ENCODE data around the gene ZNF134. TPM values are rescaled to one million over a fixed set of nuclear protein-coding genes. Genes with fewer than 3 reads are reported as not detected.
A peak's percentile ranks its signal among the peaks of the same experiment; 100 is the strongest.

ZNF134 gene
- total and polyA plus RNA-seq, 12 donors, result 5.4 to 18.0 (median 12.2) TPM

- H3K4me1 ChIP-seq, result no peaks in the 10 kb centered on the region
- 51 to 52% methylated on average over 7 of the region's 7 CpGs for WGBS, 2 donors
- TF ChIP-seq CTCF (IDR thresholded peaks at IDR 0.05), result no peak
- intact Hi-C loops (cut with DNase I), result no loop called here
- peaks cover 0 to 14% (median 0%) of the 10 kb centered on the region in 11 donors for H3K9me3 ChIP-seq
- DNase-seq, result no peak
- ATAC-seq, result peak in 3 of 8 donors; percentile 33 to 62 (median 49)
- H3K27ac ChIP-seq, result no peak overlapping the region
- H3K36me3 ChIP-seq, result no peaks in the 10 kb centered on the region
- no peaks in the 10 kb centered on the region for H3K27me3 ChIP-seq
- no peak overlapping the region for H3K4me3 ChIP-seq
Measured at GRCh38 chr19:57671124-57671895, 57.3 kb downstream of the ZNF134 start.

GRCh38 chr19:57672466-57672865, 58.4 kb downstream of the ZNF134 start:
- 84 to 85% methylated on average over 4 of the region's 4 CpGs for WGBS, 2 donors
- H3K27ac ChIP-seq, result no peak overlapping the region
- TF ChIP-seq CTCF (IDR thresholded peaks at IDR 0.05), result no peak
- peaks cover 0 to 14% (median 0%) of the 10 kb centered on the region in 11 donors for H3K9me3 ChIP-seq
- no peak overlapping the region for H3K4me3 ChIP-seq
- H3K4me1 ChIP-seq, result no peaks in the 10 kb centered on the region
- H3K27me3 ChIP-seq, result no peaks in the 10 kb centered on the region
- DNase-seq, result no peak
- ATAC-seq, result no peak
- H3K36me3 ChIP-seq, result no peaks in the 10 kb centered on the region
- intact Hi-C loops (cut with DNase I), result no loop called here

Other genes starting within 250 kb of the ZNF134 start
- gene ZNF548, start 224.4 kb upstream of the ZNF134 start, total RNA-seq, result 10 to 100 TPM; 12.7 to 18.8 (median 14.2) TPM
- gene ZNF548, start 224.4 kb upstream of the ZNF134 start, polyA plus RNA-seq, result 1 to 10 TPM; 5.3 to 7.8 TPM
- 10 to 100 TPM in 5 of 10 donors, 1 to 10 TPM in 5; 7.7 to 11.6 (median 10.0) TPM for gene ZNF17, start 203.1 kb upstream of the ZNF134 start, total RNA-seq
- gene ZNF17, start 203.1 kb upstream of the ZNF134 start, polyA plus RNA-seq, result 1 to 10 TPM; 3.4 to 4.2 TPM
- gene ZNF749, start 178.9 kb upstream of the ZNF134 start, total RNA-seq, result 1 to 10 TPM; 1.7 to 7.7 (median 2.4) TPM
- 10 to 100 TPM in 1 of 2 donors, 1 to 10 TPM in 1; 2.9 to 12.8 TPM for gene ZNF749, start 178.9 kb upstream of the ZNF134 start, polyA plus RNA-seq
- gene VN1R1, start 157.1 kb upstream of the ZNF134 start, total RNA-seq, result 1 to 10 TPM; 1.9 to 6.5 (median 4.5) TPM
- gene VN1R1, start 157.1 kb upstream of the ZNF134 start, polyA plus RNA-seq, result 1 to 10 TPM in 1 of 2 donors, under 1 TPM in 1; 0.88 to 1.8 TPM
- 10 to 100 TPM; 18.6 to 27.4 (median 23.2) TPM for gene ZNF772, start 136.7 kb upstream of the ZNF134 start, total RNA-seq
- 1 to 10 TPM; 2.4 to 2.7 TPM for gene ZNF772, start 136.7 kb upstream of the ZNF134 start, polyA plus RNA-seq
- gene ZNF419, start 126.5 kb upstream of the ZNF134 start, total RNA-seq, result 1 to 10 TPM; 5.4 to 9.1 (median 7.8) TPM
- 1 to 10 TPM; 5.0 to 9.2 TPM for gene ZNF419, start 126.5 kb upstream of the ZNF134 start, polyA plus RNA-seq
- 1 to 10 TPM; 3.1 to 6.4 (median 5.0) TPM for gene ZNF773, start 114.3 kb upstream of the ZNF134 start, total RNA-seq
- 1 to 10 TPM; 2.4 to 3.2 TPM for gene ZNF773, start 114.3 kb upstream of the ZNF134 start, polyA plus RNA-seq
- 1 to 10 TPM; 3.0 to 5.1 (median 3.8) TPM for gene ZNF549, start 86.9 kb upstream of the ZNF134 start, total RNA-seq
- 1 to 10 TPM; 2.1 to 2.9 TPM for gene ZNF549, start 86.9 kb upstream of the ZNF134 start, polyA plus RNA-seq
- 1 to 10 TPM; 4.6 to 9.7 (median 7.5) TPM for gene ZNF550, start 54.4 kb upstream of the ZNF134 start, total RNA-seq
- gene ZNF550, start 54.4 kb upstream of the ZNF134 start, polyA plus RNA-seq, result 1 to 10 TPM; 3.3 to 6.7 TPM
- gene ZNF416, start 35.3 kb upstream of the ZNF134 start, total RNA-seq, result 1 to 10 TPM; 2.9 to 6.5 (median 4.6) TPM
- 1 to 10 TPM; 1.7 to 3.0 TPM for gene ZNF416, start 35.3 kb upstream of the ZNF134 start, polyA plus RNA-seq
- gene ZIK1, start 30.1 kb upstream of the ZNF134 start, total RNA-seq, result 1 to 10 TPM; 2.7 to 5.4 (median 4.5) TPM
- 1 to 10 TPM; 1.2 to 3.7 TPM for gene ZIK1, start 30.1 kb upstream of the ZNF134 start, polyA plus RNA-seq
- 1 to 10 TPM; 3.2 to 5.6 (median 4.4) TPM for gene ZNF530, start 14.4 kb upstream of the ZNF134 start, total RNA-seq
- gene ZNF530, start 14.4 kb upstream of the ZNF134 start, polyA plus RNA-seq, result 1 to 10 TPM; 4.7 to 5.8 TPM
- gene ZNF211, start 18.9 kb downstream of the ZNF134 start, total RNA-seq, result 10 to 100 TPM in 6 of 10 donors, 1 to 10 TPM in 4; 9.2 to 14.1 (median 10.4) TPM
- 10 to 100 TPM in 1 of 2 donors, 1 to 10 TPM in 1; 5.7 to 26.6 TPM for gene ZNF211, start 18.9 kb downstream of the ZNF134 start, polyA plus RNA-seq
- under 1 TPM in 5 of 10 donors, not detected in 5; 0.10 to 0.57 (median 0.19) TPM for gene ZSCAN4, start 54.7 kb downstream of the ZNF134 start, total RNA-seq
- gene ZSCAN4, start 54.7 kb downstream of the ZNF134 start, polyA plus RNA-seq, result under 1 TPM; 0.03 to 0.29 TPM
- gene ZNF551, start 67.7 kb downstream of the ZNF134 start, total RNA-seq, result 1 to 10 TPM; 3.3 to 5.5 (median 4.1) TPM
- gene ZNF551, start 67.7 kb downstream of the ZNF134 start, polyA plus RNA-seq, result 1 to 10 TPM; 1.8 to 1.9 TPM
- gene ZNF154, start 95.0 kb downstream of the ZNF134 start, total RNA-seq, result 1 to 10 TPM; 2.8 to 5.7 (median 4.4) TPM
- gene ZNF154, start 95.0 kb downstream of the ZNF134 start, polyA plus RNA-seq, result 1 to 10 TPM; 1.2 to 6.4 TPM
- gene ZNF671, start 113.4 kb downstream of the ZNF134 start, total RNA-seq, result 10 to 100 TPM in 1 of 10 donors, 1 to 10 TPM in 9; 5.8 to 10.4 (median 7.7) TPM
- gene ZNF671, start 113.4 kb downstream of the ZNF134 start, polyA plus RNA-seq, result 1 to 10 TPM; 3.9 to 6.8 TPM
- 10 to 100 TPM in 9 of 10 donors, 1 to 10 TPM in 1; 9.5 to 18.0 (median 13.4) TPM for gene ZNF776, start 132.6 kb downstream of the ZNF134 start, total RNA-seq
- 1 to 10 TPM; 4.1 to 6.5 TPM for gene ZNF776, start 132.6 kb downstream of the ZNF134 start, polyA plus RNA-seq
- gene ZNF586, start 155.4 kb downstream of the ZNF134 start, total RNA-seq, result 10 to 100 TPM in 6 of 10 donors, 1 to 10 TPM in 4; 7.6 to 14.4 (median 11.0) TPM
- 1 to 10 TPM; 6.7 to 8.8 TPM for gene ZNF586, start 155.4 kb downstream of the ZNF134 start, polyA plus RNA-seq
- 1 to 10 TPM; 1.9 to 6.6 (median 2.7) TPM for gene ZNF552, start 200.7 kb downstream of the ZNF134 start, total RNA-seq
- gene ZNF552, start 200.7 kb downstream of the ZNF134 start, polyA plus RNA-seq, result 1 to 10 TPM; 1.5 to 3.9 TPM
- 1 to 10 TPM; 5.3 to 8.1 (median 7.1) TPM for gene ZNF587B, start 216.1 kb downstream of the ZNF134 start, total RNA-seq
- gene ZNF587B, start 216.1 kb downstream of the ZNF134 start, polyA plus RNA-seq, result 1 to 10 TPM; 1.3 to 7.5 TPM
- 10 to 100 TPM; 16.0 to 24.8 (median 20.0) TPM for gene ZNF587, start 235.6 kb downstream of the ZNF134 start, total RNA-seq
- 10 to 100 TPM in 1 of 2 donors, 1 to 10 TPM in 1; 4.2 to 39.1 TPM for gene ZNF587, start 235.6 kb downstream of the ZNF134 start, polyA plus RNA-seq

Data from heart right ventricle (tissue), 16 donors.